Stimulated activated CD8-positive, alpha-beta memory T cell treated with anti-CD3 and anti-CD28 coated beads, Interleukin-4, amount 100 ng/mL, for 1 hour (primary cell): ENCODE measurements around the gene PIKFYVE.
"Not testable (repeated sequence)": the region's sequence is repeated elsewhere in the genome, so short reads cannot be mapped to it uniquely, and the experiment has no call there.

Experiments
- DNase-seq, 2 donors: peaks; one replicate each; pipeline ENCODE4 v3.0.0-alpha.2; 2020; ENCODE audit warnings: low read depth in 2 of 2, low spot score in 1 of 2

PIKFYVE gene

GRCh38 chr2:208254118-208254870 lies 11.8 kb upstream of the PIKFYVE start:
- peak; percentile 37 to 57 for DNase-seq

- peak; percentile 90 to 96 for DNase-seq
Measured at GRCh38 chr2:208254871-208255556, 11.0 kb upstream of the PIKFYVE start, which contains the start of gene IDH1. IDH1 (minus strand) TSS chr2:208255071; CDS start chr2:208251551, 3,520 bp downstream.

- no peak for DNase-seq
Measured at GRCh38 chr2:208255557-208256106, 10.4 kb upstream of the PIKFYVE start.

- no peak for DNase-seq
Measured at GRCh38 chr2:208256192-208256782, 9.8 kb upstream of the PIKFYVE start.

- DNase-seq = not testable (repeated sequence)
Measured at GRCh38 chr2:208256849-208257813, 8.9 kb upstream of the PIKFYVE start.

GRCh38 chr2:208265371-208265800 lies 669 bp upstream of the PIKFYVE start:
- no peak for DNase-seq

- no peak for DNase-seq
Measured at GRCh38 chr2:208266553-208266893, 468 bp downstream of the PIKFYVE start.

GRCh38 chr2:208266936-208267335 lies 881 bp downstream of the PIKFYVE start:
- DNase-seq = no peak

- not testable (repeated sequence) for DNase-seq
Measured at GRCh38 chr2:208267526-208267925, 1.5 kb downstream of the PIKFYVE start.

- no peak for DNase-seq
Measured at GRCh38 chr2:208268156-208268952, 2.3 kb downstream of the PIKFYVE start.

GRCh38 chr2:208269091-208269490 lies 3.0 kb downstream of the PIKFYVE start:
- DNase-seq = no peak

GRCh38 chr2:208274748-208275147 lies 8.7 kb downstream of the PIKFYVE start:
- no peak for DNase-seq

- DNase-seq = no peak
Measured at GRCh38 chr2:208278549-208278948, 12.5 kb downstream of the PIKFYVE start.

GRCh38 chr2:208279236-208279635 lies 13.2 kb downstream of the PIKFYVE start:
- no peak for DNase-seq

- no peak for DNase-seq
Measured at GRCh38 chr2:208280234-208280633, 14.2 kb downstream of the PIKFYVE start.

GRCh38 chr2:208280933-208281332 lies 14.9 kb downstream of the PIKFYVE start:
- no peak for DNase-seq

- no peak for DNase-seq
Measured at GRCh38 chr2:208285853-208286252, 19.8 kb downstream of the PIKFYVE start.

GRCh38 chr2:208294482-208295024 lies 28.5 kb downstream of the PIKFYVE start:
- no peak for DNase-seq

GRCh38 chr2:208295834-208296233 lies 29.8 kb downstream of the PIKFYVE start:
- DNase-seq = no peak

- no peak for DNase-seq
Measured at GRCh38 chr2:208296610-208297009, 30.6 kb downstream of the PIKFYVE start.
